ENCODE results near the gene NOL11. TPM values are rescaled to one million over a fixed set of nuclear protein-coding genes. Genes with fewer than 3 reads are reported as not detected.

Gene NOL11
- total RNA-seq, result 10 to 100 TPM; 25.1 to 45.5 (median 35.4) TPM

GRCh38 chr17:67717624-67718324 lies at the start of gene NOL11:
Gene NOL11 (plus strand): TSS chr17:67717936. CDS start chr17:67717948, 12 bp downstream.
- Histone ChIP-seq H3K4me3 (peak within 1 kb of the TSS; percentile 75 to 99 (median 94)), H3K9me3 (no peaks in the 10 kb centered on the region), H3K27ac (peak within 1 kb of the TSS; percentile 85 to 93), H3K27me3 (no peaks in the 10 kb centered on the region), H3K36me3 (no peaks in the 10 kb centered on the region), H3K4me1 (no peaks in the 10 kb centered on the region)
- TF ChIP-seq POLR2A (IDR thresholded peaks at IDR 0.05) (peak; percentile 71), POLR2AphosphoS5 (IDR thresholded peaks at IDR 0.05) (peak; percentile 93 to 96 (median 96)), CTCF (IDR thresholded peaks at IDR 0.05) (peak; percentile 93 to 98 (median 96))
- DNase-seq (ENCODE audit: low spot score in 2 of 2), result peak; percentile 97 to 99
- intact Hi-C loops (cut with DNase I; ENCODE audit: low total_unique reads), result no loop called here

GRCh38 chr17:67671493-67671892 lies 46.2 kb upstream of the NOL11 start:
- Histone ChIP-seq H3K27me3 (no peaks in the 10 kb centered on the region), H3K4me3 (no peak overlapping the region), H3K4me1 (no peaks in the 10 kb centered on the region), H3K9me3 (no peaks in the 10 kb centered on the region), H3K36me3 (no peaks in the 10 kb centered on the region), H3K27ac (peak overlapping the region in 1 of 2 donors; percentile 68)
- TF ChIP-seq POLR2A (IDR thresholded peaks at IDR 0.05), result no peak
- TF ChIP-seq POLR2AphosphoS5 (IDR thresholded peaks at IDR 0.05), result no peak
- no peak for TF ChIP-seq CTCF (IDR thresholded peaks at IDR 0.05)
- intact Hi-C loops (cut with DNase I; ENCODE audit: low total_unique reads), result no loop called here
- no peak for DNase-seq (ENCODE audit: low spot score in 2 of 2)

- no peak overlapping the region for H3K4me3 ChIP-seq
- H3K36me3 ChIP-seq, result no peaks in the 10 kb centered on the region
- H3K9me3 ChIP-seq, result no peaks in the 10 kb centered on the region
- H3K4me1 ChIP-seq, result no peaks in the 10 kb centered on the region
- TF ChIP-seq POLR2A (IDR thresholded peaks at IDR 0.05) (no peak), POLR2AphosphoS5 (IDR thresholded peaks at IDR 0.05) (peak in 1 of 3 donors; percentile 37), CTCF (IDR thresholded peaks at IDR 0.05) (no peak)
- intact Hi-C loops (cut with DNase I; ENCODE audit: low total_unique reads), result no loop called here
- H3K27me3 ChIP-seq, result no peaks in the 10 kb centered on the region
- peak in 1 of 2 donors; percentile 50 for DNase-seq (ENCODE audit: low spot score in 2 of 2)
- peak overlapping the region in 1 of 2 donors; percentile 68 for H3K27ac ChIP-seq
Observed at GRCh38 chr17:67672592-67673335, 45.0 kb upstream of the NOL11 start.

GRCh38 chr17:67675481-67675880 lies 42.3 kb upstream of the NOL11 start:
- intact Hi-C loops (cut with DNase I; ENCODE audit: low total_unique reads), result loop anchor here (5.0 kb wide), 1 partner anchor 473 kb away; no protein-coding TSS in a partner anchor
- no peaks in the 10 kb centered on the region for H3K9me3 ChIP-seq
- TF ChIP-seq POLR2AphosphoS5 (IDR thresholded peaks at IDR 0.05) (no peak), POLR2A (IDR thresholded peaks at IDR 0.05) (no peak), CTCF (IDR thresholded peaks at IDR 0.05) (no peak)
- H3K4me3 ChIP-seq, result no peak overlapping the region
- no peaks in the 10 kb centered on the region for H3K4me1 ChIP-seq
- no peaks in the 10 kb centered on the region for H3K36me3 ChIP-seq
- no peaks in the 10 kb centered on the region for H3K27me3 ChIP-seq
- no peak for DNase-seq (ENCODE audit: low spot score in 2 of 2)
- H3K27ac ChIP-seq, result no peak overlapping the region

GRCh38 chr17:67676305-67676704 lies 41.4 kb upstream of the NOL11 start:
- H3K4me3 ChIP-seq, result no peak overlapping the region
- intact Hi-C loops (cut with DNase I; ENCODE audit: low total_unique reads), result loop anchor here (5.0 kb wide), 1 partner anchor 474 kb away; no protein-coding TSS in a partner anchor
- no peaks in the 10 kb centered on the region for H3K36me3 ChIP-seq
- H3K27me3 ChIP-seq, result no peaks in the 10 kb centered on the region
- no peak for DNase-seq (ENCODE audit: low spot score in 2 of 2)
- H3K9me3 ChIP-seq, result no peaks in the 10 kb centered on the region
- no peaks in the 10 kb centered on the region for H3K4me1 ChIP-seq
- TF ChIP-seq CTCF (IDR thresholded peaks at IDR 0.05) (no peak), POLR2AphosphoS5 (IDR thresholded peaks at IDR 0.05) (no peak), POLR2A (IDR thresholded peaks at IDR 0.05) (no peak)
- H3K27ac ChIP-seq, result no peak overlapping the region
